Measurements from ENCODE around the gene DSG3.
"Not testable (repeated sequence)": the region's sequence is repeated elsewhere in the genome, so short reads cannot be mapped to it uniquely, and the experiment has no call there.

DSG3 gene

DNA sequence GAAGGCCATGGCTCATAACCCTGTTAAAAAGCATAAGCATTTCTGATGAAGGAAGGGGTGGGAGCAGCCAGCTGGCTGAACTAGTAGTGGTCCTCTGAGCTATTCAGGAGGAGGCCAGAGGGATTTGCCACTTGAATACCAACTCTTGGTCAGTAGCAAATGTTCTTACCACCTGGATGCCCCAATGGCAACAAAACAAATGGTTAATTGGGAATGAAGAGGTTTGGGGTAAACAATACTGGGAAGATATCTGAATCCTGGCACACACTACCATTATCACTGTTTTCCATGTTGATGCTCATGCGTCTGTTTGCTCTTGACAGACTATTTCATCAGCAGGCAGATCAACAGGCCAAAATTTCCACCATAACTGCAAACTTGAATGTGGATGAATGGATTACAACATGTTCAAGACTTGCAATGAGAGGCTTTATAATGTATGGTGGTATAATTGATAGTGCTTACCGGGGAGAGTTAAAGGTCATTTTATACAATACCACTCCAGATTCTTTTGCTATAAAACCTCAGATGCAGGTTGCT, 47.2 kb downstream of the DSG3 start:
- H3K4me3 Mint-ChIP-seq: not testable (repeated sequence)

DNA sequence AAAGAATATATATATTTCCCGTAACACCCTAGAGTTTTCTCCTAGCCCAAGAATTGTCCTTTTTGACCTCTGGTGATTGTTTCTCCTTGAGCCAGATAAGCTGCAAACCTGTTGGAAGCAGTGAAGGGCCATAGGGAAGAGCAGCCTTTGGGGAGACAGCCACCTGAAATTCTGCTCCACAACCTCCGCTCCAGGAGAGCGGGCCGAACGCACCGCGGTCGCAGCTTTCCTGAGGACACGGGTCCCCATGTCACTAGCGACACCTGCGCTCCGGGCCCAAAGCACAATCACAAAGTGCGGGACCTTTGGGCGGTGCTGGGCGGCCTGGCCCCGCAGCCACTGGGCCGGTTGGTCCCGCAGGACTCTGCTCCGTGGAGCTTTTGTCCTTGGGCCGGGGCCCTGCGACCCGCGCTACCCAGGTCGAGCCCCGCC, 49.9 kb downstream of the DSG3 start:
- DNase-seq (peak in 1 of 2 donors; percentile 1), ATAC-seq (peak; percentile 60)
- Mint-ChIP-seq H3K27me3 (peaks cover 40% of the 10 kb centered on the region), H3K4me3 (peak overlapping the region; percentile 77 to 78), H3K4me1 (no peaks in the 10 kb centered on the region), H3K27ac (peak overlapping the region in 1 of 2 donors; percentile 6), H3K9me3 (no peaks in the 10 kb centered on the region)

More for the DNA sequence above, 47.2 kb downstream of the DSG3 start:
- H3K4me1 Mint-ChIP-seq, DNase-seq, H3K9me3 Mint-ChIP-seq, H3K27ac Mint-ChIP-seq, ATAC-seq: not testable (repeated sequence)
- H3K27me3 Mint-ChIP-seq: peaks cover 40% of the 10 kb centered on the region

DNA sequence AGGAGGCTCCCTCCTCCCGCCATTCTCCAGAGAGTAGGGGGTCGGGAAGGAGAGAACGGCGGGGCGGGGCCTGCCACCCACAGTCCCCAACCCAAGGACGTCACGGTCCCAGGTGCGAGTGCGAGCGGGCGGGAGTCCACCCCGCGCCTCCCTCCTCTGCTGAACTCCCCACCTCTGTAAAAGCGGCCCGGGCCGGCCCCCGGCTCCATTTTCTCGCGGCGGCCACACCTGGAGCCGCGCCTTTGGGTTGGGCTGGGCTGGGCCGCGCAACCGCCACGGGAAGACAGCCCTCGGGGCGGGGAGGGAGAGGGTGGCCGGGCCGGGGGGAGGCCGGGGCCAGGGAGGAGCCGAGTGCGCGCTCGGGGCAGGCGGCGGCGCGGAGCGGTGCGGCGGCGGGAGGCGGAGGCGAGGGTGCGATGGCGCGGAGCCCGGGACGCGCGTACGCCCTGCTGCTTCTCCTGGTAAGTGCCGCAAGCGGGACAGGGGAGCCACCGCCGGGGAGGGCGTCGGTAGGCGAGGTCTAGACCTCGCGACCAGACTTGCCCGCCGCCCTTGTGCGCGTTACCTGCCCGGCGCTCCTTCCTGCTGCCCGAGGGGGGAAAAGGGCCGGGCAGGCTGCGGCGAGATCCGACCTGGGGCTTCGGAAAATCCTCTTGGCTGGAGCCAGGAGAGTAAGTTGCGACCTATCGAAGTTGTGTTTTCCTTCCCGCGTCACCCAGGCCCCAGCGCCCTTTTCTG, 50.5 kb downstream of the DSG3 start, which contains the start of gene DSG2:
DSG2 (plus strand) TSS at position 342 of the 738 bp plus-strand sequence; CDS start at position 417, 75 bp downstream.
- peaks cover 40% of the 10 kb centered on the region for H3K27me3 Mint-ChIP-seq
- H3K27ac Mint-ChIP-seq: peak within 1 kb of the TSS; percentile 29 to 47
- ATAC-seq: peak; percentile 82
- H3K4me1 Mint-ChIP-seq: no peaks in the 10 kb centered on the region
- H3K4me3 Mint-ChIP-seq: peak within 1 kb of the TSS; percentile 77 to 78
- DNase-seq: peak; percentile 24 to 33
- no peaks in the 10 kb centered on the region for H3K9me3 Mint-ChIP-seq

DNA sequence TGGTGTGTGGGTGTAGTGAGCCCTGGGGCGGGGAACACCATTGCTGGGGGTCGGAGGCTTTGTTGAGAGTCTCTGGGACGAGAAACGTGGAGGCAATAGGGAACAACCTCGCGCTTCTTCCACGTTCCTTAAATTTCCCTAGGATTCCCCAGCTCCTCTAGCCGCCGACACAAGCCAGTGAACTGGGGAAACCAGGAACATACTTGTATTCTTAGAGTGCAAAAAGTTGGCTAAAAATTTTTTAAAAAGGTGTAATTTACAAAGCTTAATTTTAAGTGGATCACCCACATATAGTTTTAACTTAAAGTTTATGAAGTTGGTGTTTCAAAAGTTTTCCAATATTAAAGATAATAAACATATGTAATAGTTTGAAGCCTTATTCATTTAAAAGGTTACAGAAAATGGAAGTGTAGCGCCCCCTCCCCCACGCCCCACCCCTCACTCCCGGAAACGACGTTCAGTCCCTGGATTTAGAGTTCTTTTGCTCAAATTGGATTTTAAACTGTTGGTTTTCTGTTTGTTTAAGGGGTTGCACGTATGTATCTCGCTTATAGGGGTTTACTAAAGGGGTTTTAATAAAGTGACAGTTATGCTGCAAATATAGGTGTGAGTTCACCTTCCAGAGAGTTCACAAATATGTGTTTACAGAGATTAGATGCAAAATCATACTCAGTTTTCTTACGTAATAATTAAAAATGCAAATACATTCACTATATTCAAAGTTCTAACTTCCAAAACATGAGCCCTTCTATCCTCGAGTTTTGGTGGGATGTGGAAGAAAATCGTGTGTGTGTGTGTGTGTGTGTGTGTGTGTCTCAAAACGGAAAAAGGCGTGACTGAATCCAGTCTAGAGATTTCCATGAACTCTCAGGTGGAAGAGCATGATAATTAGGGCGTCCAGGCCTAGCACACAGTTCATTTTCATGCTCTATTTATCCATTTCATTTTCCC, 51.3 kb downstream of the DSG3 start:
- no peaks in the 10 kb centered on the region for H3K9me3 Mint-ChIP-seq
- H3K27ac Mint-ChIP-seq: peak overlapping the region; percentile 29 to 47
- H3K4me1 Mint-ChIP-seq: no peaks in the 10 kb centered on the region
- ATAC-seq (no peak), DNase-seq (no peak)
- peaks cover 40% of the 10 kb centered on the region for H3K27me3 Mint-ChIP-seq
- H3K4me3 Mint-ChIP-seq: peak overlapping the region; percentile 77 to 78

DNA sequence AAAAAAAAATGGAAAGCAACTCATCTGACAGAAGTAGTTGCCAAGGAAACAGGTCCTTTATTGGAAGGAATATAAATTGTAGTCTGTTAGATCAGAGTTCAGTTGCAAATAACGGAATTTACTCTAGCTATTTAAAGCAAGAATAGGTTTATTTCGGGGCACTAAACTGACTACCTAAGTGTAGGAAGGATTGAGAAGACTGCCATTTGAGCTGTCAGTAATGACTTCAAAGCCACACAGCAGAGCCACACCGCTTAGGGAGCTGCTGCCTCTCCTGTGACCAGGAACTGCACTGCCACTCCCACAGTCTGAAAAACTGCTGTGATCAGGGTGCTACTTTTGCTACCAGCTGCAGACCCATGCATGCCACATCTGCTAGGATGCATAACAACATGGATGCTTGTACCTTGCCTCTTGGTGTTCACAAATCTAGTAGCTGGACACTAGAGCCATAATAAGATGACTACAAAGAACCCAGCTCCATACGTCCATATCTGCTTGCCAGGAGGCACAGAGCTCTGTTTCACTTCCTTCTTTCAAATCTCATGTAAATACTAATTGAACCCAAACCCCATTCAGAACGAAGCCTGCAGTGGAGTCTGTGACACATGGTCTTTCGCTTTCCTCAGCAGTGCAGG, 52.6 kb downstream of the DSG3 start:
- ATAC-seq (no peak), DNase-seq (no peak)
- H3K9me3 Mint-ChIP-seq: no peaks in the 10 kb centered on the region
- H3K4me1 Mint-ChIP-seq: no peaks in the 10 kb centered on the region
- no peak overlapping the region for H3K4me3 Mint-ChIP-seq
- peaks cover 40% of the 10 kb centered on the region for H3K27me3 Mint-ChIP-seq
- no peak overlapping the region for H3K27ac Mint-ChIP-seq

DNA sequence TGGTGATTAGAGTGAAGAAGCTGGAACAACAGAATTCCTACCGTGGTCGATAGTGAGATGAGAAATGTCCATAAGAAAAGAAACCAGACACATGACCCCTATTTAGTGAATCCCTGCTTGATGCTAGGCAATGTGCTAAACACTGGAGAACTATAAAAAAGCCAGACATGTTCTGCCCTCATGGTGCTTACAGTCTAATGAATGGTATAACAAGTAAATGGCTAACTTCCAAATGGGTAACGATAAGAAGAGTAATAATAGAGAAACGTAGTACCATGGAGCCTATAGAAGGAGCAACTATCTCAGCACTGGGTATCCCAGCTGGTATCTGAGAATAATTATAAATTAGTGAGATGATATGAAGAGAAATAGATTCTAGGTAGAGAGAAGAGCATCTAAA, 55.5 kb downstream of the DSG3 start:
- peaks cover 15% of the 10 kb centered on the region for H3K27me3 Mint-ChIP-seq
- no peak overlapping the region for H3K27ac Mint-ChIP-seq
- H3K4me3 Mint-ChIP-seq: no peak overlapping the region
- no peaks in the 10 kb centered on the region for H3K9me3 Mint-ChIP-seq
- DNase-seq (no peak), ATAC-seq (no peak)
- H3K4me1 Mint-ChIP-seq: no peaks in the 10 kb centered on the region

DNA sequence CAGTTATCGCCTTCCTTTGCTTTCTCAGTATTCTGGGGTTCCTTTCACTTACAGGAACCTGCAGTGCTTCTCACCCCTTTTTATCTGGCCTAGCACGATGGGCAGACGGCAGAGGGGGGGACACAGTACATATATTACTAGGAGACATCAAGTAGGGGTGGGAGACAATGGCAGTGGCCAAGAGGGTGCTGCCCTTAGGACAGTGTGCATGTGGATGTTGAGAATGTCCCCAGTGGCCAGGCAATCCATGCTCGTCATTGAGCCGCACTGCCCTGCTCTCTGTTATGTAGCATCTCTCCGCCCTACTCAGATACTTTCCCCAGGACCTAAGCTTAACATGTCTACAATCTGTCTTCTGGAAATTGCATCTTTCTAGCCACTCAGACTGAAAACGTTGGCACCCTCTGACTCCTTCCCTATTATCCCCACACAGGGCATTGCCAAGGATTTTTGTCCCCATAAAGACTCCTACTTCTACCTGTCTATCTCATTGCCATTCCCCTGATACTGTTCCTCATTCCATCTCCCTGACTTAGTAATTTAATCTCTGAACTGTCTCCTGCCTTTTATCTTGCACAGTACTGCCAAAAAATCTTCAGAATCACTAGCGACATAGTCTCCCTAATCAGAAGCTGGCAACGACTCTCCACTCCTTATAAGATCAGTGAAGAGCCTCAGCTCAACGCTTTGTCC, 57.1 kb downstream of the DSG3 start:
- no peaks in the 10 kb centered on the region for H3K27me3 Mint-ChIP-seq
- no peak overlapping the region for H3K4me3 Mint-ChIP-seq
- no peaks in the 10 kb centered on the region for H3K4me1 Mint-ChIP-seq
- H3K27ac Mint-ChIP-seq: no peak overlapping the region
- no peak for DNase-seq
- no peaks in the 10 kb centered on the region for H3K9me3 Mint-ChIP-seq
- peak; percentile 35 for ATAC-seq

DNA sequence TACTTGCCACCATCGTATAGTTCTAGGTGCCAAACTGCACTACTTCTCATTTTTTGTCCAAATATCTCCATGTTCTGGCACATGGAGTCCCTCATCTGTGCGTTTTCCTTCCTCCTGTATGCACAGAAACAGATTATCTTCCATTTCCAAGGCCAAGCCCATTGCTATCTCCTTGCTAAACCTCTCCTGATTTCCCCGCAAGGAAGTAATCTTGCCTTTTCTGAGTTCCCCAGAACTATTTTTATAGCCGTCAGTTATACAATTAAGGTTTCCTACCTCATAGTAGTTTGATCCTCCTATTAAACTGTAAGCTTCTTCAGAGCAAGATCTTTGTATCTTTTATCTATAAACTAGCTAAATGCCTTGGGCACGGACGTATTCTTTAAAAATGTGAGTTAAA, 57.6 kb downstream of the DSG3 start:
- no peak for ATAC-seq
- no peaks in the 10 kb centered on the region for H3K4me1 Mint-ChIP-seq
- no peak overlapping the region for H3K27ac Mint-ChIP-seq
- H3K27me3 Mint-ChIP-seq: no peaks in the 10 kb centered on the region
- H3K4me3 Mint-ChIP-seq: no peak overlapping the region
- H3K9me3 Mint-ChIP-seq: no peaks in the 10 kb centered on the region
- DNase-seq: no peak

DNA sequence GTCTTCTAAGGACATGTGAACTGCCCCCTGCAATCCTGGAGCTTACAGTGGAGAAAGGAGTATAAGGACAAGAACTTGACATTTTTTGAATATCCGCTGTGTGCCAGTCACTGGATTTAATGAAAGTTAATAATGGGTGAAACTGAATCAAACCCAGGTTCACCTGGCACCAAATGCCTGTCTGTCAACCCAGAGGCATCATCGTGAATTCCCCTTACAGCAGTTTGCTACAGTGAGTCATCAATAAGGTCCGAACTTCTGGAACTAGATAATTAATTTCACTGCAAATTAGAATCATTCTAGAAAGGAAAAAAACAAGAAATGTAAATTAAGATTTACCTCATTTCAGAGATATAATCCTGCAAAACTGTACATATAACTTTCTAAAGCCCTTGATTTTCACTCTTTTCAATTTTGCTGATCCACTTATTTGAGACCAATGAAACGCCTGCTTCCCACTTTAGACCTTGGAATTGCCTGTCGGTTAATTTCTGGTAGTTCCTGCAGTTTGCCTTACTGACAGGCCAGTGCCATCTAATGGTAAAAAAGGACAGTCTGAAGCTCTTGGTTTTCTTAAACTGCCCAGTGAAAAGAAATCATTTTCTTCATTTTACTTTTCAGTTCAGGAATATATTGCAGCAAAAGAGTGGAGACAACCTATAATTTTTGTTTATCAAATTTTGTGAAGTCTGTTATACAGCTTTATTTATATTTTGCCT, 58.6 kb downstream of the DSG3 start:
- Mint-ChIP-seq H3K4me3 (no peak overlapping the region), H3K27me3 (no peaks in the 10 kb centered on the region), H3K27ac (no peak overlapping the region), H3K9me3 (no peaks in the 10 kb centered on the region), H3K4me1 (no peaks in the 10 kb centered on the region)
- DNase-seq: no peak
- ATAC-seq: no peak

DNA sequence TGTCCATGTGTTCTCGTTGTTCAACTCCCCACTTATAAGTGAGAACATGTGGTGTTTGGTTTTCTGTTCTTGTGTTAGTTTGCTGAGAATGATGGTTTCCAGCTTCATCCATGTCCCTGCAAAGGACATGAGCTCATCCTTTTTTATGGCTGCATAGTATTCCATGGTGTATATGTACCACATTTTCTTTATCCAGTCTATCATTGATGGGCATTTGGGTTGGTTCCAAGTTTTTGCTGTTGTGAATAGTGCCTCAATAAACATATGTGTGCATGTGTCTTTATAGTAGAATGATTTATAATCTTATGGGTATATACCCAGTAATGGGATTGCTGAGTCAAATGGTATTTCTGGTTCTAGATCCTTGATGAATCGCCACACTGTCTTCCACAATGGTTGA, 59.6 kb downstream of the DSG3 start:
- H3K27me3 Mint-ChIP-seq, H3K9me3 Mint-ChIP-seq, H3K27ac Mint-ChIP-seq, H3K4me1 Mint-ChIP-seq, ATAC-seq, DNase-seq, H3K4me3 Mint-ChIP-seq: not testable (repeated sequence)

DNA sequence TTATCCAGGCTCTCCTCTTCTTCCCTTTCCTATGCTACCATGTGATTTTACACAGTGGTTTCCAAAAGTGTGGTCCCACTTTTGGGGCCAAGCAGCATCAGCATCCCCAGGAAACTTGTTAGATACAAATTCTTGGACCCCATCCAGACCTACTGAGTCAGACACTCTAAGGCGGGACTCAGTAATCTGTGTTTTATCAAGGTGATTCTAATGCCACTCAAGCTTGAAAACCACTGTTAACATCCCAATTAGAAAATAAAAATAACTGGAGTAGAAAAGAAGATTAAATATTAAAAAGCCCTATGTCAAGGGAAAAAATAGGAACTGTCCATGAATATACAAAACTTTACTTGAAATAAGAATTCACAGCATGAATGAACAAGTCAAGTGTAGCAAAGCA, 61.2 kb downstream of the DSG3 start:
- Mint-ChIP-seq H3K4me1 (no peaks in the 10 kb centered on the region), H3K4me3 (no peak overlapping the region), H3K27me3 (peaks cover 14% of the 10 kb centered on the region), H3K9me3 (no peaks in the 10 kb centered on the region), H3K27ac (no peak overlapping the region)
- DNase-seq: no peak
- no peak for ATAC-seq

DNA sequence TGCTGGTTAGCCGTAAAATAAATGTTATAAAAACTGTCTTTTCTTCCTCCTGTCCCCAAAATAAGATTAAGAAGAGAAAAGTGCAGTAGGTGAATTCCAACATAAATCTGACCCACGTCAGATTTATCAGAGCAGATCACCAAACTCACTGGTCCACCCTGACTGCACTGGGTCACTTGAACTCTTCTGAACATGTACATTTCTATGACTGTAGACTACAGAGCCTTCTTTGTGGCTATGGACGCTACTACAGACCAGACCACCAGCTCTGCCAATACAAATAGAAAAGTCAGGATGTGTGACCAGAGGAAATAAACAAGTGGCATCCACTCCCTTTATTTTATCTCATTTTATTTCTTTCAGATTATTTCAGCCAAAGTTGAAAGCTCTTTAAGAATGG, 62.0 kb downstream of the DSG3 start:
- H3K27me3 Mint-ChIP-seq: peaks cover 14% of the 10 kb centered on the region
- no peaks in the 10 kb centered on the region for H3K4me1 Mint-ChIP-seq
- ATAC-seq (no peak), DNase-seq (no peak)
- H3K4me3 Mint-ChIP-seq: no peak overlapping the region
- no peaks in the 10 kb centered on the region for H3K9me3 Mint-ChIP-seq
- no peak overlapping the region for H3K27ac Mint-ChIP-seq

DNA sequence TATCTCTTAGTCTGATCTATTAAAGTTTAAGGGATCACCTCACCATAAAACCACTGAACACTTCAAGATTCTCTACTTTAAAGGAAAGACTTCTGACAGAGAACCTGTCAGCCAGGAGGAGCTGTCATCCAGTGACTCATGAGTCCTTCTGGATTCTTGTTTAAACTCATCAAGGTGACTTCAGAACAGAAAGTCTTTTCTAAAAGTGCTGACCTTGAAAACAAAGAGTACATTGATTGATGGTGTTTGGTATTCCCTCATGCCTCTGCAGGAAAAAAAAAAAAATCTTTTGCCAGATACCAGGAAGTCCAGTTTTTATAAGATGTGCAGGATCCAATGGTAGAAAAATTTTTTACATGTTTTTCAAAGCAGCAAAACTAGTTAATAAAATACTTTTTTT, 62.8 kb downstream of the DSG3 start:
- DNase-seq (no peak), ATAC-seq (no peak)
- Mint-ChIP-seq H3K9me3 (no peaks in the 10 kb centered on the region), H3K4me1 (no peaks in the 10 kb centered on the region), H3K27ac (no peak overlapping the region), H3K4me3 (no peak overlapping the region), H3K27me3 (peaks cover 14% of the 10 kb centered on the region)

DNA sequence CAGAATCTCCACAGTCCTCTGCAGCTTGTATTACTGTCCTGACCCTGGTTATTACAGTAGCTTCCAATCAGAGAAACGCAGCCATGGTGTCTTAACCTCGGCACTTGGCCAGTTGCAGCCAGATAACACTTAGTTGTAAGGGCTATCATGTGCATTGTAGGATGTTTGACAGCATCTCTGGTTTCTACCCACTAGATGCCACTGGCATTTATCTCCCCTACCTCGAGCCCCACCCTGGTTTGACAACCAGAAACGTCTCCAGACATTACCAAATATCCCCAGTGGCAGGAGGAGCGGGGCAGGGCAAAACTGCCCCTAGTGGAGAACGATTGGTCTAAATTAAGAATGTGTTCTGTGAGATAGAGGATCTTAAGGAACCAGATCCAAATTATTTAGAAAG, 63.6 kb downstream of the DSG3 start:
- H3K27me3 Mint-ChIP-seq: peaks cover 14% of the 10 kb centered on the region
- ATAC-seq (no peak), DNase-seq (no peak)
- no peak overlapping the region for H3K27ac Mint-ChIP-seq
- H3K4me1 Mint-ChIP-seq: no peaks in the 10 kb centered on the region
- H3K4me3 Mint-ChIP-seq: no peak overlapping the region
- no peaks in the 10 kb centered on the region for H3K9me3 Mint-ChIP-seq
